SIG-M5 treated with dmso at 0.1 percent for 504 hours (cell line): ENCODE data around the gene MRPL44.

Experiments used
- DNase-seq: peaks from one replicate; lab custom pipeline; 2025; ENCODE audit not compliant: unreplicated experiment; lab: John Stamatoyannopoulos, UW

The MRPL44 gene

DNA sequence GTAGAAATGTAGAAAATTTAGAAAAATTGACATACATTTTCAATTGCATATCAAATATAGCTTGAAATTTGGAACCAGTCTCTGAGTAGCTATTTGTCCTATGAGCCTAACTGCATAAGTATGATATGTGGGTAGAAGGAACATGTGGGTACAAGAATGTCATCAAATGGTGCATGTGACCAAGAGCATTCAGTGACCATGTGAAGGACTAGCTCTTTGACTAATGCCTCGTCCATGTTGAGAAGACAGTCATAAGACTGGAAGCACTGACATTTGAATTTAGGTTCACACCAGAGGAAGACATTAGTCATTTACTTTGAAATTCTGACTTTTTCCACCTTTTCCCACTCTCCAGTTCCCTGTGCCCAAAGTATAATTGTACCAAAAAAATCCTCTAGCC, 12.6 kb downstream of the MRPL44 start:
- no peak for DNase-seq

GRCh38 chr2:223970343-223971128, 13.3 kb downstream of the MRPL44 start:
- DNase-seq = peak; percentile 78

GRCh38 chr2:223971731-223972130, 14.5 kb downstream of the MRPL44 start:
- DNase-seq = no peak

DNA sequence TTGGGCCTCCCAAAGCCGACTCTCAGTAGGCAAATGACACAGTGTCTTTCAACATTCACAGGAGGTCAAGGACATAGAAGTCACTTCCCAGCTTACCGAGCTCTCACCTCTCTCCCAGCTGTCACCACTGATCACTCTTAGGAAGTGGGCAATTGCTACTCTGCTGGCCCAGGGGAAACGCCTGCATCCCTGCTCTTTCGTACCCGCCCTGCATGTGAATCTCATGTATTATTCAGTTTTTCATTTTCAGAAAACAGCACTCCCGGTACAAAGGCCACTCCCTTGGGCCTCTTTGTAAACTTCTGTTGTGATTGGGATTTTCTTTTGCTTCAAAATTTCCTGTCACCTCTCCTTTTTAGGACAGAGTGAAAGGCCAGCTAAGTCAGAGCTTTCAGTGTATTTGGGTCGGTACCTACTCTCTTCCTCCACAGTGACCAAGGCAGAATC, 15.4 kb downstream of the MRPL44 start:
- no peak for DNase-seq

- DNase-seq = no peak
These were observed 16.3 kb downstream of the MRPL44 start for GRCh38 chr2:223973606-223974005.

DNA sequence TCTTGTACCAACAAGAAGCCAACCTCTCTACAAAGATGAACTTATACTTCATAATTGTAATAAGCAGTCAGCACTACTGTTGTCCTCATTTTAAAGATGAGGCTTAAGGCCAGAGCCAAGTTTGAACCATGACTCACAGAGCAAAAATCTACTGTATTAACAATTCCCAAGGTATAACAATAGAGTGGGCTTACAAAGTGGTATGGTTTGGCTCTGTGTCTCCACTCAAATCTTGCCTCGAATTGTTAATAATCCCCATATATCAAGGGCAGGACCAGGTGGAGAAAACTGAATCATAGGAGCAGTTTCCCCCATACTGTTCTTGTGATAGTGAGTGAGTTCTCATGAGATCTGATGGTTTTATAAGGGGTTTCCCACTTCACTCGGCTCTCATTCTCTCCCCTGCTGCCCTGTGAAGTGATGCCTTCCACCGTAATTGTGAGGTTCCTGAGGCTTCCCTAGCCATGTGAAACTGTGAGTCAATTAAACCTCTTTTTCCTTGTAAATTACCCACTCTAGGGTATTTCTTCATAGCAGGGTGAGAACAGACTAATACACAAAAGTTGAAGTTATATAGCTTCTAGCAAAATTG, 19.5 kb downstream of the MRPL44 start:
- DNase-seq = no peak

- DNase-seq = no peak
These were observed 21.2 kb downstream of the MRPL44 start for GRCh38 chr2:223978451-223978850.

DNA sequence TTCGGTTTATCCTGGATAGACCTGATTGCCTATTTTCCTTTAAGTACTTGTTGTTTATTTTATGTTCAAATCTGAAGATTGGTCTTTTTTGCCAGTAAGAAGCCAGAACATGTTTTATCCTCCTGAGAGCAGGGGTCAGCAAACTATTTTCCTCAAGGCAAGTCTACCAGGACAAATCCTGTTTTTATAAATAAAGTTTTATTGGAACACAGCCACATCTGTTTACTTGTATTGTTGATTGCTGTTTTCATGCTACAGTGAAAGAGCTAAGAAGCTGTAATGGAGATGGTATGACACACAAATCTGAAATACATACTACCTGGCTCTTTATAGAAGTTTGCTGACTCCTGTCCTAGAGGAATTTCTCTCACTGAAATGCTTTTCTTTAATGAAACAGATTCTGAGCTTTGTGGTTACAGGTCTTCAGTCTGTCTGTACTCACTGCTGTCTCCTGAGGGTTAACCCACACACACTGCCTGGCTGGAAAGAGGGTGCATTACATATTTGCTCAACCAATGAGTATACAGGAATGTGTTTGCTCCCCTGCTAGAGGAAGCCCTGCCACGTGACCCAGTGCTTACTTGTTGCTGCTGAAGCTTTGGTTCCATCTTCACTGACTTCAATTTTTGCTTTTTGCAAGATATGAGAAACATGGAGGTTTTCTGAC, 22.6 kb downstream of the MRPL44 start:
- DNase-seq = no peak

- DNase-seq = no peak
These were observed 23.1 kb downstream of the MRPL44 start for GRCh38 chr2:223980397-223980735.

DNA sequence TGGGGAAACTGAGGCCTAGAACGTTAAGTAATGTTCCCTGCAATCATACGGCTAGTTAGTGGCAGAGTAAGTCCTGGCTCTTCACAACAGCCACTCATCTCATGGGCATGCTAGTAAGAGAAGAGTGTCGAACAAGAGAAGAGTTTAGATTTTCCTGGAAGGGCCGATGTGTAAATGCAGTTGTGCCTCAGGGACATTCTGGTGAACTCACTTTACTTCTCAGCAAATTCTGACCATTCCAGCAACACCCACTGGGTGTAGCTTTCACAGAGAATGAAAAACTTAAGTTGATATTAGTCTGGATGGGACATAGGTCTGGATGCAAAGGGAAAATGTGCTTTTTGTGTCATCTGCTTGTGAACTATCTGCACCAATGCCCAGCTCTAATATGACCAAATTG, 23.5 kb downstream of the MRPL44 start:
- no peak for DNase-seq

DNA sequence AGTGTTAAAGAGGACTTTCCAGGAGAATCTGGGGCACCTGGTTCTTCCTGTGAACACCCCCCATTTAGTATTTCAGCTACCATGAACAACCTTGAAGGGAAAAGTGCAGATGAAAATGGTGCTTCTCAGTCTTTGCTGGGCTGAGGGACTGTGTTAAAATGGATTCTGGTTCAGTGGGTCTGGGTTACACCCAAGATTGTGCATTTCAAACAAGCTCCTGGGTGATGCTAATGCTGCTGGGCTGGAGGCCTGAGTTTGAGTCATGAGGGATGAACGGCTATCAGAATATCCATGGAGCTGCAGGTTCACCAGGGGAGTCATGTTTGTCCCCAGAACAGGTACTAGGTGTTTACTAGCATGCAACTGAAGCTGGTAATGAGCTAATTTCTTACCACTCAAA, 24.0 kb downstream of the MRPL44 start:
- no peak for DNase-seq

GRCh38 chr2:223989206-223989855, 32.1 kb downstream of the MRPL44 start:
- DNase-seq = peak; percentile 8

DNA sequence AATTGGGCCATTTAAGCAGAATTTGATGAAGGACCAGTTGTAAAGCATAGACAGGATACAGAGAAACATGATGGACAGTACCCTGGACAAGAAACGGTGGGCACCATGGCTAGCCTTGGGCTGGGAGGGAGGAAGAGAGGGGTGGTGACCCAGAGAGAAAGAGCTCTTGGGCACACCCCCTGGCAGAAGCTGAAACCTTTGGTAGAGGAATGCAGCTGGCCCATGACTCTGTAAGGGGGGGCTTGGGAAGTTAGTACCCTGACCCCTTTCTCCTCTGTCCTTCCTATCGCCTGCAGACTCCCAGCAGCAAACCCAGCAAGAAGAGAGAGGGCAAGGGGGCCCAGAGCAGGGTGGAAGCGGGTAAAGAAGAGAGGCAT, 32.6 kb downstream of the MRPL44 start:
- no peak for DNase-seq

DNA sequence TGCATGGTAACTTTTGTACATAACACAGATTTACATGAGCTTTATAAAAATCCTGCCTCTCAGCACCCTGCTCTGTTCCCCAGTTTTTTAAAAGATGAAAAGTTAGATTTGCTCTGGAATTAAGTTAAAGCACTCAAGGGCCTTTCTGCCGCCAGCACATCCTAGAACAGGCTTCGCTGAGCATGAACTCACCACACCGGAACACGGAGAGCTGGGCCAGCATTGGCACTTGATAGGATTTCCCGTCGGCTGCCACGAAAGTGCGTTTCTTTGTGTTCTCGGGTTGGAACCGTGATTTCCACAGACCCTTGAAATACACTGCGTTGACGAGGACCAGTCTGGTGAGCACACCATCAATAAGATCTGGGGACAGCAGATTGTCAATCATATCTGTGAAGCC, 34.3 kb downstream of the MRPL44 start:
- no peak for DNase-seq

DNA sequence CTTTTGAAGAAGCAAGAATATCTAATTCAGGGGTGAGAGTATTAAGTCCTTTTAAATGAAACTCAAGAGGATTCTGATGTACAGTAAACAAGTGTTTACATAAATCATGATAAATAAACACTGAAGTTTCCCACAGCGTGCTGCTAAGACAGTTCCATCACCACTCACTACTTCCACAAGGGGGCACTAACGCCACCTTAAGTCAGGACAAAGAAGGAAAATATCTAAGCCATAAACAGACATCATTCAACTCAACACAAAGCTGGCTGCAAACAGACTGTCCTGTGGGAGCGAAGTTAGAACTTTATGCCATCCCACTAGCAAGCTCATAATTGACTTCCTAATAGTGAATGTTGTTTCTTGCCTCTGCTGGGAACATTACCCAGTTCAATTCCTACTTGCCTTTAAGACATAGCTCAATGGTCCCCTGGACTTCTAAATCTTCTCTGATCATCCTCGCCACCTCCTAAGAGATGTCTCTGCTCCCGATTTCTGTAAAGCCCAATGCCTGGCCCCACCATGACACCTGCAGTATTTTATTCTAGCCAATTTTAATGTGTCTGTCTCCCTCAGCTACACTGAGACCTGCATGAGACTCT, 36.5 kb downstream of the MRPL44 start:
- DNase-seq = peak; percentile 68

GRCh38 chr2:223994562-223995162, 37.4 kb downstream of the MRPL44 start:
- DNase-seq = no peak

DNA sequence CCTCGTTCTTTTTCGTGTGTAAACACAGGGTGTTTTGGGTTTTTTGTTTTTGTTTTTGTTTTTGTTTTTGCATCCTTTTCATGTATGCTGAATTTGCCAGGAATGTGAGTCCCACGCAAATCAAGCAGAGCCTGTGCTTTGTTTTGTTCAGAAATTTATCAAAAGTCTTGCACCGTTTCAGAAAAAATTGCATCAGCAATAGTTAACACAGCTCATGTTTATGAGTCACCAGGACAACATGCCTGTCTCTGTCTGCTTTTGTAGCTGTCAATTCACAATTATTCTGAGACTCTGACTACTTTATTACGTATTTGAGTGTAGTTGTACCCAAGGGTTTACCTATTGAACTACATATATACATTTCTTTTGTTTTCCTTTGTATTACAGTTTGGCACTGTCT, 38.3 kb downstream of the MRPL44 start:
- DNase-seq = no peak

GRCh38 chr2:223996391-223996790, 39.1 kb downstream of the MRPL44 start:
- DNase-seq = no peak

GRCh38 chr2:223997938-223998337, 40.7 kb downstream of the MRPL44 start:
- no peak for DNase-seq

GRCh38 chr2:223998948-223999347, 41.7 kb downstream of the MRPL44 start:
- DNase-seq = no peak

DNA sequence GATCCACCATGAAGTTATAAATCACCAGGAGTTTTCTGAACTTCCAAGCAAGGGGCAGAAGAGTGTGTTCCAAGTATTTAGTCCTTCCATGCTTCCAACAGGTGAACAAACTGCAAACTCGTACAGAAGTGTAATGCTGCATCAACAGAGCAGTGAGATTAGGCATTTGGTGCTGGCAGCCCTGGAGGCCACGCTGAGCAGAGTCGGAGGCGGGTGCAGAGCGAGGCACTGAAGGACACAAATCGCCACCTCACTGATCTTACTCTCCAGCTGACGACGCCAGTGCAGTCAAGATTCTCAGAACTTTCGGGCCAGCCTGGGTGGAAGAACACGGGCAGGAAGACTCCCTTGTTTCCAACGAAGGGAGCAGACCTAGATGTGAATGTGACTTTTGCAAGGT, 42.6 kb downstream of the MRPL44 start:
- no peak for DNase-seq
